Non-pigmented ciliary epithelial cell (primary cell): ENCODE measurements around the gene SH3GLB1.
A peak's percentile ranks its signal among the peaks of the same experiment; 100 is the strongest.

Experiments used
- DNase-seq: peaks from one replicate; pipeline ENCODE4 v3.0.0-alpha.2; 2010; ENCODE audit warnings: low read depth

Gene SH3GLB1

GRCh38 chr1:86773341-86774288 lies 69.2 kb downstream of the SH3GLB1 start:
- DNase-seq: no peak

- peak; percentile 88 for DNase-seq
These were observed 70.2 kb downstream of the SH3GLB1 start for GRCh38 chr1:86774305-86775295.

DNA sequence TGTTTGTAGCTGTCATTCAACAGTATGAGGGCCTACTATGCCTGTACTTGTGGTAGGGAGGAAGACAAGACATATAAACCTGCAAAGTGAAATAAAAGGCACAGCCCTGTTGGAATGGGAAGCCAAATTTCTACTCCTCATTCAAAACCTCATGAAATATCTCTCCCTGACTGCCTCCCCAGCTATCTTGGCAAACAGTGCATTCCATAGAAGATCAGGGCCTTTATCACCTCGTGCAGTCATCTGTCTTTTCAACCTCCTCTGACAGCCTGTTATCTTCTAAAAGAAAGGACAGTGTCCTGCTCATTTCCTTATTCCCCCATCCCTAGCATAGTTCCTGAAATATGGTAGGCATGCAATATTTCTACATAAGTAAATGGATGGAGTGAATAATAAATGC lies 71.0 kb downstream of the SH3GLB1 start:
- no peak for DNase-seq

DNA sequence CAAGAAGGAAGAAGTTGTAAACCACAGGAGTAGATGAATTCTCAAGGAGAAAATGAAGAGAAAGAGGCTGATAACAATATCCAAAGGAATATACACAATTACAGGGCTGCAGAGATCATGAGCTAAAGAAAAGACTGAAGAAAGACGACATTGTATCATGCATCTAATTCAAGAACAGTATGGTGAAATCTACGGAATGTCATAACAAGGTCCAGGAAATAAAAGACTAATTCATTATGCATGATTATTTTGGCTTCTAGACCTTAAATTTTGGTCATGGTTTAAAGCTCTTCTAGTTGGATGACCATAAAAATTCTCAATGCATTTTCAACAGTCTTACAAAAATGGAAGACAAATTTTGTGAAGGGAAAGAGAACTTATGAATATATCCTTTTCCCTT lies 71.7 kb downstream of the SH3GLB1 start:
- no peak for DNase-seq

- DNase-seq: no peak
These were observed 74.3 kb downstream of the SH3GLB1 start for GRCh38 chr1:86778569-86779239.

GRCh38 chr1:86779308-86780191 lies 75.2 kb downstream of the SH3GLB1 start:
- no peak for DNase-seq

DNA sequence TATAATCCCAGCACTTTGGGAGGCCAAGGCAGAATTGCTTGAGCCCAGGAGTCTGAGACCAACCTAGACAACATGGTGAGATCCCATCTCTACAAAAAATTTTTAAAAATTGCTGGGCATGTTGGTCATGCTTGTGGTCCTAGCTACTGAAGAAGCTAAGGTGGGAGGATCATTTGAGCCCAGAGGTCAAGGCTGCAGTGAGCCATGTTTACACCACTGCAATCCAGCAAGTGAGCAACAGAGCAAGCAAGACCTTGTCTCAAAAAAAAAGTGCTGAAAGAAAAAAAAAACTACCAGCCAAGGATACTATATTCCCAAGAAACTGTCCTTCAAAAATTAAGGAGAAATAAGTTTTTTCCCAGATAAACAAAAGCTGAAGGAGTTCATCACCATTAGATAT lies 78.1 kb downstream of the SH3GLB1 start:
- no peak for DNase-seq

- DNase-seq: no peak
These were observed 83.2 kb downstream of the SH3GLB1 start for GRCh38 chr1:86787621-86788020.

- peak; percentile 93 for DNase-seq
These were observed 84.2 kb downstream of the SH3GLB1 start for GRCh38 chr1:86788300-86789206.

GRCh38 chr1:86795316-86795715 lies 90.9 kb downstream of the SH3GLB1 start:
- no peak for DNase-seq
